ENCODE measurements around the gene ADIPOR2.
"Not testable (repeated sequence)": the region's sequence is repeated elsewhere in the genome, so short reads cannot be mapped to it uniquely, and the experiment has no call there.

DNA sequence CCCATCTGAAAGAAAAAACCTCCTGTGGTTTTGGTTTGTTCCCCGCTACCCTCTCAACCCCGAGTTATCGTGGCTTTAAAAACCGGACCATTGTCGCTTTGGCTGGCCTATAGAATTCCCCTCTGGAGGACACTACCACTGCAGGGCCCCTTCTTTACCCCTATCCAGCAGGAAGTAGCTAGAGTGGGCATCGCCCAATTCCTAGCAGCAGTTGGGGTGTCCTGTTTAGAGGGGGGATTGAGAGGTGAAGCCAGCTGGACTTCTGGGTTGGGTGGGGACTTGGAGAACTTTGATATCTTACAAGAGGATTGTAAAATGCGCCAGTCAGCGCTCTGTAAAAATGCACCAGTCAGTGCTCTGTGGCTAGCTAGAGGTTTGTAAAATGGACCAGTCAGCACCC is 24.6 kb downstream of the ADIPOR2 start:
- TF ChIP-seq, protein P1, sequence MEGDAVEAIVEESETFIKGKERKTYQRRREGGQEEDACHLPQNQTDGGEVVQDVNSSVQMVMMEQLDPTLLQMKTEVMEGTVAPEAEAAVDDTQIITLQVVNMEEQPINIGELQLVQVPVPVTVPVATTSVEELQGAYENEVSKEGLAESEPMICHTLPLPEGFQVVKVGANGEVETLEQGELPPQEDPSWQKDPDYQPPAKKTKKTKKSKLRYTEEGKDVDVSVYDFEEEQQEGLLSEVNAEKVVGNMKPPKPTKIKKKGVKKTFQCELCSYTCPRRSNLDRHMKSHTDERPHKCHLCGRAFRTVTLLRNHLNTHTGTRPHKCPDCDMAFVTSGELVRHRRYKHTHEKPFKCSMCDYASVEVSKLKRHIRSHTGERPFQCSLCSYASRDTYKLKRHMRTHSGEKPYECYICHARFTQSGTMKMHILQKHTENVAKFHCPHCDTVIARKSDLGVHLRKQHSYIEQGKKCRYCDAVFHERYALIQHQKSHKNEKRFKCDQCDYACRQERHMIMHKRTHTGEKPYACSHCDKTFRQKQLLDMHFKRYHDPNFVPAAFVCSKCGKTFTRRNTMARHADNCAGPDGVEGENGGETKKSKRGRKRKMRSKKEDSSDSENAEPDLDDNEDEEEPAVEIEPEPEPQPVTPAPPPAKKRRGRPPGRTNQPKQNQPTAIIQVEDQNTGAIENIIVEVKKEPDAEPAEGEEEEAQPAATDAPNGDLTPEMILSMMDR (IDR thresholded peaks at IDR 0.05): not testable (repeated sequence)
- TF ChIP-seq EP300, POLR2A (IDR thresholded peaks at IDR 0.05): not testable (repeated sequence)

Measured in stomach (tissue), 4 donors.